Endothelial cell of umbilical vein (primary cell): Measurements from ENCODE around the gene MAP2K4. TPM values are rescaled to one million over a fixed set of nuclear protein-coding genes. Genes with fewer than 3 reads are reported as not detected.

ENCODE experiments used
- BruUV-seq: library from RNA; stranded (reverse); fragments of 400-500 nt; replicated peaks from 2 replicates; lab custom pipeline; 2021; lab: Mats Ljungman, UMichigan
- CTCF ChIA-PET: fragments of 300-600, 350-600 bp; sonication (Branson Sonifier 250); formaldehyde crosslinking; loops from one replicate; lab custom pipeline; 2021; ENCODE audit warnings: antibody characterized with exemption, inconsistent platforms; lab: Charles Lee
- POLR2A ChIA-PET: fragments of 300-600, 350-600 bp; sonication (Branson Sonifier 250); formaldehyde crosslinking; loops from one replicate; lab custom pipeline; 2021; ENCODE audit warnings: antibody characterized with exemption, inconsistent platforms; lab: Charles Lee
- DNase-seq: peaks from one replicate; pipeline ENCODE4 v3.0.0-alpha.2; 2011; ENCODE audit warnings: low read depth, low spot score
- FAIRE-seq: peaks from 2 replicates; lab custom pipeline; 2011; peaks lifted over from hg19 to GRCh38; lab: Jason Lieb, UNC
- H2AFZ ChIP-seq: 2 replicates; pipeline ENCODE4 v1.6.0; 2012; ENCODE audit warnings: low read depth, low read length, control low read depth, inconsistent platforms
- H3K27ac ChIP-seq: 2 replicates; pipeline ENCODE4 v1.5.1; 2011; ENCODE audit warnings: low read depth, mild to moderate bottlenecking, control low read depth, low read length, moderate library complexity; ENCODE audit not compliant: insufficient read depth
- H3K27me3 ChIP-seq, 2 experiments: 2 replicates each; pipeline versions ENCODE4 v1.6.0 to v1.6.1; 2011; ENCODE audit warnings: low read length in 2 of 2, mixed read lengths in 1 of 2; ENCODE audit not compliant: control insufficient read depth in 2 of 2, insufficient read depth in 2 of 2
- H3K36me3 ChIP-seq, 2 experiments: 2 replicates in 1 of 2; 3 replicates in 1 of 2; pipeline ENCODE4 v1.5.1; 2011; ENCODE audit warnings: low read length in 2 of 2, mild to moderate bottlenecking in 1 of 2, moderate library complexity in 1 of 2; ENCODE audit not compliant: control insufficient read depth in 2 of 2, insufficient read depth in 2 of 2; ENCODE audit errors: extremely low read depth in 1 of 2
- H3K4me1 ChIP-seq: 3 replicates; pipeline ENCODE4 v1.5.1; 2011; ENCODE audit warnings: mild to moderate bottlenecking, low read length; ENCODE audit not compliant: control insufficient read depth, insufficient read depth; ENCODE audit errors: extremely low read depth
- H3K4me2 ChIP-seq: 2 replicates; pipeline ENCODE4 v1.6.1; 2011; ENCODE audit warnings: low read length, control low read depth, mixed read lengths; ENCODE audit not compliant: insufficient read depth
- H3K4me3 ChIP-seq, 3 experiments: fragments of 200-600 bp in 1 of 3; sonication (generic), shearing (Covaris generic) in 1 of 3; replicated peaks in 1 of 3; 2 replicates each; pipeline ENCODE4 v1.5.1; 2011 to 2016; ENCODE audit warnings: control low read depth in 3 of 3, low read length in 3 of 3, mild to moderate bottlenecking in 2 of 3, inconsistent platforms in 1 of 3, low read depth in 1 of 3, moderate library complexity in 1 of 3; ENCODE audit not compliant: insufficient read depth in 1 of 3
- H3K79me2 ChIP-seq: 2 replicates; pipeline ENCODE4 v1.6.0; 2012; ENCODE audit warnings: low read length, inconsistent platforms; ENCODE audit not compliant: control insufficient read depth, insufficient read depth
- H3K9ac ChIP-seq: replicated peaks from 2 replicates; pipeline ENCODE3; 2011; ENCODE audit warnings: low read length, control low read depth; ENCODE audit not compliant: insufficient read depth; ENCODE audit errors: extremely low read depth
- H3K9me1 ChIP-seq: replicated peaks from 3 replicates; pipeline ENCODE4 v1.6.0; 2011; ENCODE audit warnings: mild to moderate bottlenecking, low read length; ENCODE audit not compliant: control insufficient read depth, insufficient read depth; ENCODE audit errors: extremely low read depth
- H3K9me3 ChIP-seq: replicated peaks from 2 replicates; pipeline ENCODE4 v1.5.1; 2012; ENCODE audit warnings: low read length, inconsistent platforms; ENCODE audit not compliant: control insufficient read depth, insufficient read depth
- H4K20me1 ChIP-seq: replicated peaks from 2 replicates; pipeline ENCODE3; 2011; ENCODE audit warnings: mild to moderate bottlenecking, low read length; ENCODE audit not compliant: control insufficient read depth, insufficient read depth; ENCODE audit errors: extremely low read depth
- EZH2 ChIP-seq: IDR thresholded peaks from 2 replicates; pipeline ENCODE4 v1.6.1; 2012; ENCODE audit warnings: borderline replicate concordance, low read depth, mild to moderate bottlenecking, moderate library complexity, low read length, inconsistent platforms; ENCODE audit not compliant: severe bottlenecking
- FOS ChIP-seq: IDR thresholded peaks from 2 replicates; pipeline ENCODE4 v1.6.1; 2011; ENCODE audit warnings: mild to moderate bottlenecking, low read length, moderate library complexity, borderline replicate concordance; ENCODE audit not compliant: insufficient read depth
- GATA2 ChIP-seq: IDR thresholded peaks from 2 replicates; pipeline ENCODE4 v1.7.0; 2011; ENCODE audit warnings: low read depth, mild to moderate bottlenecking, moderate library complexity, mixed read lengths, low read length; ENCODE audit not compliant: insufficient read length, insufficient read depth
- JUN ChIP-seq: IDR thresholded peaks from 2 replicates; pipeline ENCODE4 v1.6.1; 2011; ENCODE audit warnings: borderline replicate concordance, low read depth; ENCODE audit not compliant: insufficient read length, insufficient read depth
- MYC ChIP-seq: IDR thresholded peaks from one replicate; pipeline ENCODE4 v1.6.1; 2011; ENCODE audit warnings: mild to moderate bottlenecking, low read depth, low read length
- POLR2A ChIP-seq: IDR thresholded peaks from 2 replicates; pipeline ENCODE4 v1.6.1; 2012; ENCODE audit warnings: low read depth, mild to moderate bottlenecking, control low read depth, low read length
- POLR2AphosphoS5 ChIP-seq: IDR thresholded peaks from 2 replicates; pipeline ENCODE4 v1.6.1; 2012; ENCODE audit warnings: low read depth, mild to moderate bottlenecking, control low read depth, low read length, moderate library complexity; ENCODE audit not compliant: insufficient read depth
- dilution Hi-C: fragments of 300-500 bp; cut with MboI; formaldehyde crosslinking; loops from one replicate; pipeline ENCODE4 v1.15.0; 2019; ENCODE audit warnings: low sequenced_read_pairs; ENCODE audit not compliant: extremely low pct_ligation_motif_present
- intact Hi-C: fragments of 100-400 bp; cut with micrococcal nuclease; formaldehyde crosslinking; loops from one replicate; pipeline ENCODE4 v1.10.0; 2022
- polyA plus RNA-seq, 4 experiments: library from polyadenylated mRNA; depleted of rRNA in 3 of 4; stranded (reverse) in 3 of 4; unstranded in 1 of 4; fragments of >200 nt; gene quantifications; 2 replicates each; pipeline versions ENCODE4 v1.2.1 to v1.2.3, GENCODE V29; 2011 to 2012; ENCODE audit warnings: missing spikeins in 1 of 4
- total RNA-seq: library from RNA; stranded (reverse); gene quantifications from 2 replicates; pipeline ENCODE4 v1.2.3, GENCODE V29; 2021
- TF ChIP-seq, protein P1 (sequence below): IDR thresholded peaks from 2 replicates; pipeline ENCODE4 v1.6.1; 2011; ENCODE audit not compliant: insufficient read depth, insufficient read length
- TF ChIP-seq, protein P2 (sequence below), 2 donors: IDR thresholded peaks; 1 replicate in 1 of 2; 2 replicates in 1 of 2; pipeline ENCODE4 v1.5.1; 2011; ENCODE audit warnings: low read length in 2 of 2, mild to moderate bottlenecking in 2 of 2, moderate library complexity in 2 of 2, control low read depth in 1 of 2, inconsistent platforms in 1 of 2, low read depth in 1 of 2; ENCODE audit not compliant: insufficient read depth in 1 of 2; ENCODE audit errors: extremely low read depth in 1 of 2

MAP2K4 gene
- total and polyA plus RNA-seq, 2 donors (not counting 3 experiments of a cell fraction or from before 2014, with no cell fraction given): 8.6 to 17.5 TPM

DNA sequence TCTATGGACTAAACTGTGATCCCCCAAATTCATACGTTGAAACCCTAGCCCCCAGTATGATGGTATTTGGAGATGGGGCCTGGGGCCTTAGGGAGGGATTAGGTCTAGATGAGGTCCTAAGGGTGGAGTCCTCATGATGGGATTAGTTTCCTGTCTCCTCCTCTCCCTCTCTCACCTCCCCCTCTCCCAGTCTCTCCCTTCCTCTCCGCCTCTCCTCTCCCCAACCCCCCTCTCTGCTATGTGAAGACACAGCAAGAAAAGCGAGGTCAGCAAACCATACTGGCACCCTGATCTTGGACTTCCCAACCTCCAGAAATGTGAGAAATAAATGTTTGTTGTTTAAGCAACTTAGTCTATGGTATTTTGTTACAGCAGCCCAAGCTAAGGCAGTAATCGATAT lies 38.8 kb upstream of the MAP2K4 start:
- dilution Hi-C loops (no loop called here), intact Hi-C loops (loop anchor here (10.0 kb wide), 3 partner anchors 837 to 1337 kb away; partner anchors contain the start of gene TMEM220)
- Histone ChIP-seq H3K79me2 (no peaks in the 10 kb centered on the region), H3K27ac (no peak overlapping the region), H2AFZ (no peak overlapping the region), H3K4me3 (no peak overlapping the region), H4K20me1 (no peaks in the 10 kb centered on the region), H3K9me3 (no peaks in the 10 kb centered on the region), H3K27me3 (no peaks in the 10 kb centered on the region), H3K9ac (no peak overlapping the region), H3K4me1 (no peaks in the 10 kb centered on the region), H3K36me3 (peaks cover 7 to 17% of the 10 kb centered on the region in 2 experiments), H3K9me1 (no peaks in the 10 kb centered on the region), H3K4me2 (no peak overlapping the region)
- BruUV-seq: no TSS peak
- ChIA-PET CTCF (interaction anchor here (1.0 to 2.6 kb wide), 3 partner anchors 15 to 1353 kb away, joined by 3 to 16 read pairs (median 8); partner anchors contain the start of gene ZNF18), POLR2A (no interaction called here)
- TF ChIP-seq POLR2A: no peak
- TF ChIP-seq JUN: no peak
- no peak for TF ChIP-seq EZH2
- TF ChIP-seq POLR2AphosphoS5: no peak
- no peak for TF ChIP-seq FOS
- TF ChIP-seq MYC: no peak
- TF ChIP-seq, protein P1, sequence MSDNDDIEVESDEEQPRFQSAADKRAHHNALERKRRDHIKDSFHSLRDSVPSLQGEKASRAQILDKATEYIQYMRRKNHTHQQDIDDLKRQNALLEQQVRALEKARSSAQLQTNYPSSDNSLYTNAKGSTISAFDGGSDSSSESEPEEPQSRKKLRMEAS: no peak
- TF ChIP-seq, protein P2, sequence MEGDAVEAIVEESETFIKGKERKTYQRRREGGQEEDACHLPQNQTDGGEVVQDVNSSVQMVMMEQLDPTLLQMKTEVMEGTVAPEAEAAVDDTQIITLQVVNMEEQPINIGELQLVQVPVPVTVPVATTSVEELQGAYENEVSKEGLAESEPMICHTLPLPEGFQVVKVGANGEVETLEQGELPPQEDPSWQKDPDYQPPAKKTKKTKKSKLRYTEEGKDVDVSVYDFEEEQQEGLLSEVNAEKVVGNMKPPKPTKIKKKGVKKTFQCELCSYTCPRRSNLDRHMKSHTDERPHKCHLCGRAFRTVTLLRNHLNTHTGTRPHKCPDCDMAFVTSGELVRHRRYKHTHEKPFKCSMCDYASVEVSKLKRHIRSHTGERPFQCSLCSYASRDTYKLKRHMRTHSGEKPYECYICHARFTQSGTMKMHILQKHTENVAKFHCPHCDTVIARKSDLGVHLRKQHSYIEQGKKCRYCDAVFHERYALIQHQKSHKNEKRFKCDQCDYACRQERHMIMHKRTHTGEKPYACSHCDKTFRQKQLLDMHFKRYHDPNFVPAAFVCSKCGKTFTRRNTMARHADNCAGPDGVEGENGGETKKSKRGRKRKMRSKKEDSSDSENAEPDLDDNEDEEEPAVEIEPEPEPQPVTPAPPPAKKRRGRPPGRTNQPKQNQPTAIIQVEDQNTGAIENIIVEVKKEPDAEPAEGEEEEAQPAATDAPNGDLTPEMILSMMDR (IDR thresholded peaks at IDR 0.05; ENCODE audit: extremely low read depth in 1 of 2, insufficient read depth in 1 of 2, low read depth in 1 of 2, low read length in 2 of 2): no peak
- TF ChIP-seq GATA2: no peak
- DNase-seq: no peak
- no peak for FAIRE-seq
